Endodermal cell (in vitro differentiated cells): Measurements from ENCODE around the gene ZNF527. TPM values are rescaled to one million over a fixed set of nuclear protein-coding genes. Genes with fewer than 3 reads are reported as not detected.

Source experiments
- DNase-seq: peaks from one replicate; pipeline ENCODE4 v3.0.0-alpha.2; 2017
- H3K27ac ChIP-seq: 2 replicates; pipeline ENCODE4 v1.5.1; 2013; ENCODE audit warnings: mild to moderate bottlenecking, low read depth, low read length, moderate library complexity
- H3K27me3 ChIP-seq: 2 replicates; pipeline ENCODE4 v1.6.1; 2013; ENCODE audit warnings: mild to moderate bottlenecking, low read length, moderate library complexity; ENCODE audit not compliant: insufficient read depth, control insufficient read depth, poor library complexity, severe bottlenecking
- H3K36me3 ChIP-seq: 2 replicates; pipeline ENCODE4 v1.7.0; 2013; ENCODE audit warnings: mild to moderate bottlenecking, low read length, moderate library complexity; ENCODE audit not compliant: control insufficient read depth, insufficient read depth
- H3K4me1 ChIP-seq: one replicate; pipeline ENCODE4 v1.7.0; 2013; ENCODE audit warnings: low read length; ENCODE audit not compliant: control insufficient read depth, insufficient read depth
- H3K4me3 ChIP-seq: 2 replicates; pipeline ENCODE4 v1.5.1; 2013; ENCODE audit warnings: mild to moderate bottlenecking, low read length, moderate library complexity
- H3K9ac ChIP-seq: 2 replicates; pipeline ENCODE4 v1.6.1; 2013; ENCODE audit warnings: mild to moderate bottlenecking, low read length, moderate library complexity; ENCODE audit not compliant: poor library complexity, severe bottlenecking; ENCODE audit errors: extremely low read depth
- H3K9me3 ChIP-seq: 2 replicates; pipeline ENCODE4 v1.6.1; 2013; ENCODE audit warnings: mild to moderate bottlenecking, low read length, moderate library complexity; ENCODE audit not compliant: control insufficient read depth
- H3K27ac Mint-ChIP-seq: 2 replicates; pipeline ENCODE4 v1.8.0; 2020; ENCODE audit warnings: mixed read lengths
- H3K27me3 Mint-ChIP-seq: 2 replicates; pipeline ENCODE4 v1.8.0; 2021; ENCODE audit warnings: mild to moderate bottlenecking, mixed read lengths; ENCODE audit not compliant: insufficient read depth
- H3K36me3 Mint-ChIP-seq: 2 replicates; pipeline ENCODE4 v1.8.0; 2020; ENCODE audit warnings: low read depth, mixed read lengths
- H3K4me1 Mint-ChIP-seq: 2 replicates; pipeline ENCODE4 v1.8.0; 2020; ENCODE audit warnings: mixed read lengths
- H3K4me3 Mint-ChIP-seq: 2 replicates; pipeline ENCODE4 v1.8.0; 2020; ENCODE audit warnings: mild to moderate bottlenecking, moderate library complexity, mixed read lengths
- H3K9me3 Mint-ChIP-seq: 2 replicates; pipeline ENCODE4 v1.8.0; 2020; ENCODE audit warnings: mild to moderate bottlenecking, mixed read lengths
- CTCF ChIP-seq: fragments of 200-600 bp; sonication (generic); conservative IDR thresholded peaks from 2 replicates; pipeline ENCODE4 v1.5.0; 2021; ENCODE audit warnings: antibody characterized with exemption, mild to moderate bottlenecking
- WGBS, 2 experiments: methylation state at CpG; one replicate each; pipeline versions ENCODE4 v1.1.5 to v1.1.7; 2013; ENCODE audit warnings: missing lambda C conversion rate in 2 of 2, mixed read lengths in 1 of 2; ENCODE audit not compliant: insufficient coverage in 1 of 2, insufficient read length in 1 of 2; 5-methylcytosine and 5-hydroxymethylcytosine counted together
- total RNA-seq, 2 donors: library from RNA; stranded (reverse); fragmentation: NEBNext Ultra II Directional in 1 of 2; extraction: Animal tissue kit (Norgen Biotek cat#: 25700) in 1 of 2; gene quantifications; 2 replicates in 1 of 2; 3 replicates in 1 of 2; pipeline ENCODE4 v1.2.1, GENCODE V29; 2021

The ZNF527 gene
- total RNA-seq, 2 donors from 2014 or later = 4.6 to 5.3 TPM

GRCh38 chr19:37412700-37413099, 41.8 kb downstream of the ZNF527 start:
- Mint-ChIP-seq H3K4me1 (no peaks in the 10 kb centered on the region), H3K36me3 (peaks cover 48% of the 10 kb centered on the region), H3K27me3 (no peaks in the 10 kb centered on the region), H3K4me3 (no peak overlapping the region), H3K9me3 (peaks cover 91% of the 10 kb centered on the region), H3K27ac (no peak overlapping the region)
- no peak for TF ChIP-seq CTCF
- no peak overlapping the region for H3K27ac ChIP-seq
- H3K9ac ChIP-seq = no peak overlapping the region
- H3K36me3 ChIP-seq = peaks cover 34% of the 10 kb centered on the region
- H3K27me3 ChIP-seq = no peaks in the 10 kb centered on the region
- no peak for DNase-seq
- peak overlapping the region; percentile 65 for H3K4me3 ChIP-seq
- H3K4me1 ChIP-seq = no peaks in the 10 kb centered on the region
- peaks cover 97% of the 10 kb centered on the region for H3K9me3 ChIP-seq
- WGBS, 2 experiments = 100% methylated on average over 1 of the region's 2 CpGs; no CpG with 5 or more reads in 1 of the 2 experiments

- Mint-ChIP-seq H3K27me3 (no peaks in the 10 kb centered on the region), H3K4me1 (no peaks in the 10 kb centered on the region), H3K9me3 (peaks cover 89% of the 10 kb centered on the region), H3K4me3 (no peak overlapping the region), H3K36me3 (peaks cover 54% of the 10 kb centered on the region), H3K27ac (no peak overlapping the region)
- H3K27me3 ChIP-seq = no peaks in the 10 kb centered on the region
- DNase-seq = no peak
- WGBS, 2 experiments = 86 to 92% methylated on average over 1 of the region's 1 CpG
- no peak overlapping the region for H3K9ac ChIP-seq
- peaks cover 94% of the 10 kb centered on the region for H3K9me3 ChIP-seq
- H3K27ac ChIP-seq = no peak overlapping the region
- no peak for TF ChIP-seq CTCF
- peaks cover 34% of the 10 kb centered on the region for H3K36me3 ChIP-seq
- no peaks in the 10 kb centered on the region for H3K4me1 ChIP-seq
- H3K4me3 ChIP-seq = peak overlapping the region; percentile 65
Observed at GRCh38 chr19:37413313-37414084, 42.6 kb downstream of the ZNF527 start.

Other genes with a start within 250 kb of the ZNF527 start
- 10 to 100 TPM in 1 of 2 donors, 1 to 10 TPM in 1; 6.2 to 19.6 TPM for gene ZNF585A, start 198.4 kb upstream of the ZNF527 start, total RNA-seq
- 1 to 10 TPM; 5.2 to 9.1 TPM for gene ZNF585B, start 160.6 kb upstream of the ZNF527 start, total RNA-seq
- gene ZNF383, start 152.9 kb upstream of the ZNF527 start, total RNA-seq = 1 to 10 TPM; 5.7 to 7.3 TPM
- 10 to 100 TPM; 11.3 to 13.7 TPM for gene ZNF569, start 96.3 kb downstream of the ZNF527 start, total RNA-seq
- gene ZNF570, start 98.3 kb downstream of the ZNF527 start, total RNA-seq = 1 to 10 TPM; 5.5 to 7.9 TPM
- 10 to 100 TPM; 18.4 to 18.6 TPM for gene ZNF793, start 135.8 kb downstream of the ZNF527 start, total RNA-seq
- 1 to 10 TPM; 3.9 to 5.6 TPM for gene ZNF571, start 223.7 kb downstream of the ZNF527 start, total RNA-seq
- gene ZNF540, start 223.8 kb downstream of the ZNF527 start, total RNA-seq = not detected